ENCODE data around the gene SLC8A2.

The SLC8A2 gene

DNA sequence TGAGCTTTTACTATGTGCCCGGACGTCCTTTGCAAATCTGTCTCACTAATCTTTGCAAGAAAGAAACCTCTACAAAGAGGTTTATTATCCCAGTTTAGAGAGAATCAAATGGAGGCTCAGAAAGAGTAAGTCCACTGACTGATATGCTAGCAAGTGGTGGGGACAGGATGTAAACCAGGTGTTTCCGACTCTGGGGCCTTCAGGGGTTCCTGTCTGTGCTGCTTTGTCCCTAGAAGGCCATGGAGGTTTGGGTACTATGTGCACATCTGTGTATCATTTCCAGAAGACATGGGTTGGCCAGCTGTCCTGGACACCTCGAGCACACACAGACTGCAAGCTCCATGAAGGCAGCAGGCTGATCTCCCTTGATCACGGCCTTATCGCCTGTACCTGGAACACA, 13.5 kb upstream of the SLC8A2 start:
- DNase-seq, result no peak

DNA sequence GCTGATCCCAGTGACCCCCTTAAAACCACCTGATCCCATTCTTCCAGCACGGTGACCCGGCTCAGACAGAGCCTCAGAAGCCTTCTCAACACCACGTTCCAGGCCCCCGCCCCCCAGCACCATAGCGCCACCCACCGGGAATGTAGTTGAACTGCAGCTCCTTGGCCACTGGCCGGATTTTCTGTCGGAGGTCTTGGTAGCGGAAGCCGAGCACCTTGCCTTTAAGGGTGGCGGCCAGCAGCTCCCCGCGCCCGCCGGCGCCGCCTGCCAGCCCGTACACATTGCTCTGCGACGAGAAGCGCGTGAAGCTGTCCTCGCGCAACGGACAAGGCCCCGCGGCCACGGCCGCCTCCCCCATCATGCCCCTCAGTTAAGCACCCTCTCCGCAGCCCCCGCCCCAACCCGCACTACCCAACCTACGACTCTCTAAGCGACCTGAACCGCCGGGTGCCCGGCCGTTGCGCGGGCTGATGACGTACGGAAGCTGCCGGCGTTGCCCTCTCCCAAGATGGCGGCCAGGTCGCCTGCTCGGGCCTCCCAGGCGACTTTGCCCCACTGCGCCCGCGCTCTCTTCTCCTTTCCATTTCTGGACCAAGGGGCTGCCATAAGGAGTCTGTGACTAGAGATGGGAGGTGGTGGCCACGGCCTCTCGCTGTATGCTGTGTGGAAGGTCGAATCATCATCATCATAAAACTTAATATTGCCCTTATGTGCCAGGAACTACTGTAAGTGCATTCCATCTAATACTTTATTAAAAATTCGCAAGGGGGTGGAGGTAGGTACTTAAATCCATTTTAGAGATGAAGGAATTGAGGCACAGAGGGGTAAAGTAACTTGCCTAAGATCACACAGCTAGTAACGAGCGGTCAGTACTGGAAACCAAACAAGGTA, 12.4 kb upstream of the SLC8A2 start, which contains the start of gene KPTN:
TSS of gene KPTN (minus strand) at position 420 of the 891 bp plus-strand sequence. CDS start at position 361, 59 bp downstream.
- peak; percentile 94 for DNase-seq

DNA sequence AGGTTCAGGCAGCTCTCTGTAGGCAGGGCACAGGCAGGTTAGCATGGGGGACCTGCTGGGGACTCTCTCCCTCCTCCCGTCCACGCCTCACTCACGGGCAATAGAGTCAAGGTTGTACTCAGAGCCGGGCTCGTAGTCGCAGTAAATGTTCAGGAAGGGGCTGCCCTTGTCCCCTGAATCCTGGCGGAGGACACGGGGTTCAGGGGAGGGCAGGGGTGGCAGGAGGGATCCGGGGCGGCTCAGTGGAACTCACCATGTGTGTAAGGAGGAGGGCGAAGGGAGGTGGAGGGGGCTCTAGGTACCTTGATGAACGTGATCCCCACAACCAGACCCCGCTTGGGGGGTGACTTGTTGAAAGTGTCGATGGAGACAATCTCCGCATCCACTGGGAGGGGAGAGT, 11.5 kb upstream of the SLC8A2 start:
- DNase-seq, result no peak

DNA sequence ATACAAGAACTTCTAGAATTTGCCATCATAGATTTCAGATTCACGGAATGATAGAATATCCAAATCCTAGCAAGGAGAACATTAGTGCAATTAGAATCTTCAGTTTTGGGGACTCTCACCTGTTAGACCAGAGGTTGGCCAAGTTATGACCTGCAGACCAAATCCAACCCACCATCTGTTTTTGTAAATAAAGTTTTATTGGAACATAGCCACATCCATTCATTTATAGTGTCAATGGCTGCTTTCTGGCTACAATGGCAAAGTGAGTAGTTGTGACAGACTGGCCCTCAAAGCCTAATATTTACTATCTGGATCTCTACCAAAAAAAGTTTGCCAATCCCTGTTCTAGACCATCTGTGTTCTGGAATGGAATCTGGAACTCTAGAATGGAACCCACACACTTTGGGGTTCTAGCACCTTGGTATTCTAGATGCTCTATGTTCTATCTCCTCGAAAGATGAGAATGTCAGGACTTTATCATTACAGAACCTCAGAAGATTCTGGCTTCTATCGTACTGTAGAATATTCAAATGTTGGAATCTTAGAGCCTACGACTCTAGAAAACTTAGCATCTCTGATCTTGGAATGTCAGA, 9.9 kb upstream of the SLC8A2 start:
- no peak for DNase-seq

DNA sequence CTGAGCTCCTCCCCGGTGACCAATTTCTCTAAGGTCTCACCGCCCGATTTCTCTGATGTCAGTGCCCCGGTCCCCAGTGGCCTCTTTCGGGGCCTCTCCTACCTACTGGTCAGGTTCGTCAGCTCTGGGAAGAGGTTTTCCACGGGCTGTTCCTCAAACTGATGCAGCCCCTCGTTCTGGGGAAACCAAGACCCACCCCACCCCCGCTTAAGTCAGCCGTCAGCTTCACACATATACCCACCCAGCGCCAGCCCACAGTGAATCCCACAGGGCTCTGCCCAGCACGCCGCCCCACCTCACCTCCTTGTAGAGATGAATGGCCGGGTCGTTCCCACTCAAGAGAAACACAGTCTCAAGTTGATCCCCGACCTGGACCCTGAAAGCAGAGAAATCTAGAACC, 9.0 kb upstream of the SLC8A2 start:
- DNase-seq, result no peak

DNA sequence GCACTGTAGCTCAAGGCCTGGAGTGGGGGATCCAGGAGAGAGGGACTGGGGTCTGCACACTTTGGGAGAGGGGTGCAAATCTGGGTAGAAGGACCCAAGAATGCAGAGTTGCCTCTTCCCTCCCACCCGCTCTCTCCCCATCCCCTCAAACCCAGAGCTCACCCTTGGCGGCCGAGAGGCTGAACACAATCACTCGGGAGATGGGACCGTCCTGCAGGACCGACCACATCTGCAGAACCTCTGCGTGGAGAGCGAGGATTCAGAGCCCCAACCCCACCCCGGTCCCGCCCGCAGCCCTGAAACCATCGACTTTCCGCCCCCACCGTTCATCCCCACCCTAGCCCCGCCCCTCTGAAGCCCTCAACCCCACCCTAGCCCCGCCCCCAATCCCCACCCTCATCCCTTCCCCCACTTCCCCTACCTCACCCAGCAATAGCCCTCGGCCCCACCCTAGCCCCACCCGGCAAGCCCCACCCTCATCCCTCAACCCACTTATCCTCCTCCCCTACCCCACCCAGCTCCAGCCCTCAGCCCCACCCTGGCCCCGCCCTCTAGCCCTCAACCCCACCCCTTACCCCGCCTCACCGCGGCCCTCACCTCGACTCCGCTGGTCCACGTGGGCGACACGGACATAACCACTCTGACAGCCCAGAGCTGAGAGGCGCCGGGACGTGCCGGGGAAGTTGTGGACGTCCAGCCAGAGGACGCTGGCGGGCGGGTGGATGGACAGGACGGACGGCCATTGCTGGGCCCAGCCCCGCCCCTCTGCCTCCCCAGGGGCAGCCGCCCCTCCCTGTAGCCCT, 8.2 kb upstream of the SLC8A2 start:
- DNase-seq, result no peak

DNA sequence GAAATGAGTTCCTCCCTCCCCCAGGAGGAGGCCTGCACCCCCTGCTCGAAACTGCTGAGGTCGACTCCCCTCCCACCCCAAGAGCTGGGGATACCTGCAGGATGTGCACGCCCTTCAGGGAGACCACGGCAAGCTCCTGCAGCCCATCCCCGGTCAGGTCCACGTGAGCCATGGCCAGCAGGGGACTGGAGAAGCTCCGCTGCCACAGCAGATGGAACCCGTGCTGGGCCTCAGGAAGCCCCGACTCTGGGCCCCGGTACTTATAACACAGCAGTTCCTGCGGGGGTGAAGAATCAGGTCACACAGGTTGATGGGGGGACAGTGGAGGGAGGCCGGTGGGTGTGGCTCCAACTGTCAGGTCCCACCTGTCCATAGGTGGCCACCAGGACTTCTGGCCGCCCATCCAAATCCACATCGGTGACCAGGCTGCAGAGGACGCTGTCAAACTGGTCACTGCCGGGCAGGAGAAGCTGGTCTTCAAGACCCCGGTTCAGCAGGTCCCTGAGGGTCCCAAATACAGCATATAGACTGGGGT, 4.8 kb upstream of the SLC8A2 start:
- no peak for DNase-seq

DNA sequence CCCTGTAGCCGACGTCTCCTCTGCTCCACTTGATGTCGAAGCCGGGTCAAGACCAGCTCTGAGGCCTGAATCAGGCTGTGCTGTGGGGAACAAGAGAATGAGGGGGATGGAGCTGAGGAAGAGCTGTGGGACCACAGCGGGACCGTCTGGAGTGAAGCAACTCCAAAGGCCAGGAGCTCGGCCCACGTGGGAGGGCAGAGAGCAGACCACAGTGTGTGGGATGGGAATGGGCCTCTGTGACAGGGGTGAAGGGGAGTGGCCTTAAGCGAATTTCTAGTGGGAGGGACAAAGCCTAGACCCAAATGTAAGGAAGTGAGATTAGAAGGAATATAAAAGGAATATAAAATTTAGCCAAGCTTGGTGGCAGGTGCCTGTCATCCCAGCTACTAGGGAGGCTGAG, 3.8 kb upstream of the SLC8A2 start:
- DNase-seq, result peak; percentile 44

DNA sequence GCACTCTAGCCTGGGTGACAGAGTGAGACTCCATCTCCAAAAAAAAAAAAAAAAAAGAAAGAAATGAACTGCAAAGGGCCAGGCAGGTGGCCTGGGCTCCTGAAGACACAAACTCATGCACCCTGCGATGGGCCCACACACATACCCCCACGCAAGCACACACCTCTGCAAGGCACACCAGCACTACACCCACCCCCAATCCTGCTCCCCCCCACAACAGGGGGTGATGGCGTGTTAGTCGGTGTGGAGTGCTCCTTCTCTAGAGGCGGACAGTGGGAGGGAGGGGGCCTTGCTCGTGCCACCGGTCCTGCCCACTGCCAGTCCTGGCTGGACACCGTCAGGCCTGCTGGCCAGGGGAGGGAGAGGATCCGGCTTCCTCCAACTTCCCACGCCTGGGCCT, 1.6 kb upstream of the SLC8A2 start:
- DNase-seq, result no peak

DNA sequence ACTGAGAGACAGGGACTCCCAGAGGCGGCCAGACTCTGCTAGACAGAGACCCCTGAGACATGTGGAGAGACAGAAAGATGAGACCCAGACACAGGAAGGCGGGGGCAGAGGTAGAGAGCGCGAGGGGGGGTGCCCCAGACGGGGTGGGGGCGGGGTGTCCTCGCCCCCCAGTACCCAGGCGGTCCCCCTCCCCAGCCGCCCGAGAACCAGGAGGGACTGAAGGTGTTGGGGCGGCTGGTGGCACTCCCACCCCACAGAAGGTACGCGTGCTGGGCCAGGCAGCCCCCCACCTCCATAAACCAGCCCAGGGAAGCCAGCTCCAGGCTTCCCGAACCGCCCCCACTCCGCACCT, 336 bp downstream of the SLC8A2 start:
- no peak for DNase-seq

DNA sequence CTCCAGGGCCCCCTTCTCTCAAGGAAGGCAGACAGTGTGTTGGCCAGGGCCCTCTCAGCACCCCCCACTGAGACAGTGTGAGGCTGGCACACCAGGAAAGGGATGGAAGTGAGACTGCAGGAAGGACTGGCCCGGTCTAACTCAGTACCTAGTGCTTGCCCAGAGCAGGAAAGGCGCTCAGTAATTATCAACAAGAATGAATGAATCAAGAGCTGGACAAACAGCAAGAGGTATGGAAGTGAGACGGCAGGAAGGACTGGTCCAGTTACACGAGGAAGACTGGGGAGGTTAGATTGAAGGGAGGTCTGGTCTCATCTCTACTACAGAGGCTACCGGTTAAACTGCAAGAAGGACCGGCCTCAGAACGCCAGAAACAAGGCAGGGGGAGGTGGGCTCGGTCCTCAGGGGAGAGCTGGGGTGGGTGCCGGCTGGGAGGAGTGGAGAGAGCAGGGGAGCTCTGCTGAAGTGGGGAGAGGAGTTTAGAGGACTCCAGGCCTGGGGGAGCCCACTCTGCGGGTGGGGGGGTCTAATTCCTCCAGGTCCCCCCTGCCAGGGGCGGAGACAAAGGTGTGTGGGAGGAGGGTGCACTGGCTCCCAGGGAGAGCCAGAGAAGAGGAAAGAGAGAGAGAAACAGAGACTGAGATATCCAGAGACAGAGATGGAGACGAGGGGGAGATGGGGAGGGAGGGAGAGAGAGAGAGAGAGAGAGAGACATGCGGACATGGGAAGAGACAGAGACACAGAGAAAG, 1.1 kb downstream of the SLC8A2 start:
- no peak for DNase-seq

DNA sequence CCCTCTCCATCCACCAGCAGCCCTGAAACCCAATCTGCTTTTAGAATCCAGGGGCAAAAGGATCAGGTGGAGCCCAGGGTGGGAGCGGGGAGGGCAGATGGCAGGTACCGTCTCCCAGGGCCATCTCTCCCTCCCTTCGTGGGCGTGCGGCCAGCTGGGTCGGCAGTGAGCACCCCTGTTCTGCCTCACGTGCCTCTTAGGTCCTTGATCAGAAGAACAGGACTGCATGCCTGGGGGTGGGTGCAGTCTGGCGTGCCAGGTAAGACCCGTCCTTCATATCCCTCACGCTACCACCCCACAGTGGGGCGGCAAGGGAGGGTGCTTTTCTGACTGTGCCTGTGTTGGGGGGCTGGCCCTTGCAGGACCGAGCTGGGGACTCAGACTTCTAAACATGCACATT, 2.0 kb downstream of the SLC8A2 start:
- no peak for DNase-seq

DNA sequence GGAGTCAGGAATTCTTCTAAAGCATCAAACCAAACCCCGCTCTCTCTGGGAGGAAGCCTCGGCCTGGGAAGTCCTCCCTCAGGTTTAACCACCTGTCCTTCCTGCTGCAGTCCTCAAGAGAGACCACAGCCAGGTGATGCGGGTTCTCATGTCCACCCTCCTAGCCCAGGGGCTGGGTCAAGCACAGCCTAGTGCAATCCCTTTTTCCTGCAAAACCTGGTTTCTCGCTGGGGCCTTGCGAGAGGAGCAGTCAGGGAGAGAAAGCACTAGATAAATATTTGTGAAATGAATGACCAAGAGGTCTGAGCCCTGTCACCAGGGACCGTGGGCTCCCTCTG, 2.4 kb downstream of the SLC8A2 start:
- no peak for DNase-seq

DNA sequence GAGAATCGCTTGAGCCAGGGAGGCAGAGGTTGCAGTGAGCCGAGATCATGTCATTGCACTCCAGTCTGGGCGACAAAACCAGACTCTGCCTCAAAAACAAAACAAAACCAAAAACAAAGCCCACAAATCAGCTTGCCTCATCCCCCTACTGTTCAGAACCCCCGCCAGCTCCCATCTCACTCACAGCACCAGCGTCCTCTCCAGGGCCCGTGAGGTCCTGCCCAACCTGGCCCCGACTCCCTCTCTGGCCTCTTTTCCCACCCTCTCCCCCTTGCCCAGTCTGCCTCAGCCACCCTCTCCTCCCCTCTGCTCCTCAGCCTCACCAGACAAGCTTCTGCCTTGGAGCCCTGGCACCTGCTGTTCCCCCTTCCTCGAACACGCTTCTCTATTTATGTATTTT, 3.8 kb downstream of the SLC8A2 start:
- no peak for DNase-seq

DNA sequence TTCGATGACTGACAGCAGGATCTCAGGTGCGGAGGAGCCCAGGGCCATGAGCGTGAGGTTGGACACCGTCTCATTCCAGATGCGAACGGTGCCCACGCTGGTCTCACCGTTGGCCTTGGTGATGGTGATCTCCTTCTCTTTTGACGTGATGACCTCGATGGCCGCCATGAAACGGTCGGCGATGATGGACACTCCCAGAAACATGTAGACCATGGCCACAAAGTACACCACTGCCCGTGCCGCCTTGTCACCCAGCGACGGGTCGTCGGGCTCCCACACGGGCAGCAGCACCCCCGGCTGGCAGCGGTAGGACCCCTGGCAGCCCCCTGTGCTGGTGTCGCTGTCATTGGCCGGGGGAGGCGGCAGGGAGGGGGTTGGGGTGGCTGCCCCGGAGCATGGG, 5.7 kb downstream of the SLC8A2 start:
- DNase-seq, result no peak

DNA sequence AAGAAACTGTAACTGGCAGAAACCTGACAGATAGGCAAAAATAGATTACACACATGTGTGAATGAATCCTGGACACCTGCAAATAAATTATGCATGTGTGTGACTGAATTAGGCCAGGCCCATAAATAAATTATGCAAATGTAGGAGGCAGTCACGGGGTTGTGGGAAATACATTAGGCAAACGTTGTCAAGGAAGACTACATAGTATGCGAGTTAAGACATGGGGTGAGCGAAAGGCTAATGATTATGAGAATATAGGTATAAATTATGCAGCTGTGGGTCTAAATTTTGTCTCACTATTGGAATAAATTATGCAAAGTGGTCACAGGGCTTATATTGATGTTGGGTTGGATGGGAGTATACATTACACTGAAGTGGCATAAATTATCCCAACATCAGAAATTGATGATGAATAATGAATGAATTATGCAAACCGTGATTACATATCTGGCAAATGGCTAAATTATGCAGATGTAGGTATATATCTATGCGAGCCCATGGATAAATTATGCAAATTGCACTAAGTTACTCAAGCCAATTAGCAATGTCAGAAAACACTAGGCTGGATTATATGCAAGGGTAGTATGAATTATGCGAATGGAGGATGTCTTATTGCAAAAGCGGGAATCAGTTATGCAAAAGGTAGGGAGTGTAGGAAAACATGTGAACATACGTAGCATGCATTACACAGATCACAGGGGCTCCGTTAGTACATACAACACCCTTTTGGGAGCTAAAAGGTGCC, 6.8 kb downstream of the SLC8A2 start:
- no peak for DNase-seq

DNA sequence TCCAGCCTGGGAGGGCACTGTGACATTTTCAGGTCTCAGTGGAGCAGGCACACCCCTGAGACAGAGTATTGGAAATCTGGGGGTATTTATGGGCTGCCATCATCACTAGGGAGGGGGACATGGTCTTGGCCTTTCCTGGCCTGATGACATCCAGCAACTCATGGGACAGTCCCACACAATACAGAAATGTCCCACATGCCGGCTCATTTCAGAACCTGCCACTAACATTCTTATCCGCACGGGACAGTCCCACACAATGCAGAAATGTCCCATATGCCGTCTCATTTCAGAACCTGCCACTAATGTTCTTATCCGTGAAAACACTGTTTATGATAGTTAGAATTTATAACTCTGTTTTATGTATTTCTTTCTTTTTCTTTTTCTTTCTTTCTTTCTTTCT, 9.8 kb downstream of the SLC8A2 start:
- DNase-seq, result no peak

DNA sequence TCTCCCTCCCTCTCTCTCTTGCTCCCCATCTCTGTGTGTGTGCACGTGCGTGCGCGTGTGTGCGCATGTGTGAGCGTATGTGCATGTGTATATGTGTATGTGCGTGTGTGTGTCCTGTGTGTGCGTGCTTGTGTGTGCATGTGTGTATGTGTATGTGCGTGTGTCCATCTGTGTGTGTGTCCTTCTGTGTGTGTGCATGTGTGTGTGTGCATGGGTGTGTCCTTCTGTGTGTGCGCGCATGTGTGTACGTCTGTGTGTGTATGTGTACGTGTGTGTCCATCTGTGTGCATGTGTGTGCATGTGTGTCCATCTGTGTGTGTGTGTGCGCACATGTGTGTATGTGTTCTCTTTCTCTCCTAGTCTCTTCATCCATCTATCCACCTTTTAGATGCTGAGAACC, 12.2 kb downstream of the SLC8A2 start:
- no peak for DNase-seq

DNA sequence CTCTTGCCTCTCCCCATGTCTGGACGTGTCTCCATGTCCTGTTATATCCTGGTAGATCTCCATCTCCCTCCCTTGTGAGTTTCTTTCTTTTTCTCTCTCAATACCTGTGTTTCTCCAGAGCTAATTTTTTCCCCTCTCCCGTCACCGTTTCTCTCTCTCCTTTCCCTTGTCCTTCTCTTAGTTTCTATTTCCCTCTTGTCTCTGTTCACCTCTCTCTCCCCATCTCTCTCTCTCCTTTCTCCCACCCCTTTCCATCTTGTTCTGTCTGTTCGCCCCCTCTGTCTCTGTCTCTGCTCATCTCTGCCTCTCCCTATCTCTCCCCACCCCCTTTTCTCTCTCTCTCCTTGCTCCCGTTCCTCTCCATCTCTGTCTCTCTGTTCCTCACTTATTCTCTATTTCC, 13.0 kb downstream of the SLC8A2 start:
- no peak for DNase-seq

DNA sequence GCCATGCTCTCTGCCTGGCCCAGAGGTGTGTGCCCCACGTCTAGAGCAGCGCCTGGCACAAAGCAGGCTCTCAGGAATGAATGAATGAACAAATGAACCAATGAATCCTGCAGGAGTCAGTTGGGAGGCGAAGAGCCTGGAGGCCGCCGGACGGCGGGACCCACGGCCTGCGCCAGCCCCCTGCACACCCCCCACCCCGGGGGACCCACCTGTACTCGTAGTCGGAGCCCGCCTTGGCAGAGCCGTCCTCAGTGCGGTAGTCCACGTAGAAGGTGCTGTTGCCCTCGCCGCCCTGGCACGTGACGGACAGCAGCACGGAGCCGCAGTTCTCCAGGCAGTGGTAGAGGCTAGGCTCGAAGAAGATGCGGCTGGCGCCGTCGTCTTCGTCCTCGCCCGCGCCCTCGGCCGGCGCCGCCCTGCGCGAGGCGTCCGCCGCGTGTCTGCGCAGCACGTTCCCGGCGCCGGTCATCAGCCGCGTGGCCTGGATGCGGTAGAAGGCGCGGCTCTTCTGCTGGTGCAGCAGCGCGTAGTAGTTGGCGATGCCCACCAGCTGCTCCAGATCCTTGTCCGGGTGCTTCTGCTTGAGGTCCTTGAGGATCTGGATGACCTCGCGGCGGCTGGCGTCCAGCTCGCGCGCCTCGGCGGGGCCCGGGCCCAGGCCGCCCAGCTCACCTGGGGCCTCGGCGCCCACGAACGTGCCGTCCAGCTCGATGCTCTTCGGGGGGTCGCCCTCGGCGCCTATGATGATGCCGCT, 14.8 kb downstream of the SLC8A2 start:
- DNase-seq, result no peak

DNA sequence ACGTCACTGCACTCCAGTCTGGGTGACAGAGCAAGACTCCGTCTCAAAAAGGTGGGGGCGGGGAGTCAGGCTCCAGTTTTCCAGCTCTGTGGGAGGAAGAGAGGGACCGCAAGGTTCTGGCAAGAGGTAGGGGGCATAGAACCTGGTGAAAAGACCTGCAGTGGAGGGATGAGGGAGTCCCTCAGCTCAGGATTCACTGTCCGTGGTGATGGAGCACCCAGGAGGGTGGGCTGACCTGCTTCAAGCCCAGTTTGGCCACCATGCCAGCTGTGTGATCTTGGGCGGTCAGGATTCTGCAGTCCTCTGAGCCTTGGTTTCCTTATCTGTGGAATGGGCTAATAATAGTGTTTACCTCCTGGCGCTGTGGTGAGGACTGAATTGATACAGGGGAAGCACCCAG, 21.2 kb downstream of the SLC8A2 start:
- no peak for DNase-seq

DNA sequence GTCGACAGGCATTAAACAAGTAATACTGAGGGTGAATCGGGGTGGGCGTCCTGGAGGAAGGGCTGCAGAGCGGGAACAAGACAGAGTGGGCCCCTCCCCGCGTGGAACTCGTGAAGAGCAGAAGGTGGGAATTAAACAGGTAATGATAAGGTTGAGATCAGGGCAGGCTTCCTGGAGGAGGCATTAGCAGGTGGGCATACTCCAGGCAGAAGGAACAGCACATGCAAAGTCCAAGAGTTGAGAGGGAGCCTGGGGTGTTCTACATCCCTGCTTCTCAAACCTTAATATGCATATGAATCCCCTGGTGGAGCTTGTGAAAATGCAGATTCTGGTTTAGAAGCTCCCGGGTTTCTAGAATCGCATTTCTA, 23.3 kb downstream of the SLC8A2 start:
- DNase-seq, result no peak

All from suppressor macrophage treated with lipopolysaccharide for 4 hours (primary cell).